ENCODE results near the gene SEMA4D. TPM values are rescaled to one million over a fixed set of nuclear protein-coding genes. Genes with fewer than 3 reads are reported as not detected.
A peak's percentile ranks its signal among the peaks of the same experiment; 100 is the strongest.

The SEMA4D gene
- total RNA-seq, 4 donors from 2014 or later = 23.6 to 77.0 (median 41.3) TPM

- DNase-seq = no peak
- H3K36me3 ChIP-seq = no peaks in the 10 kb centered on the region
- H3K9me3 ChIP-seq = no peaks in the 10 kb centered on the region
- H3K27ac ChIP-seq = peak overlapping the region in 3 of 4 donors; percentile 25 to 94 (median 37)
- intact Hi-C loops (cut with DNase I; ENCODE audit: low total_unique reads) (loop anchor here (10.0 kb wide), 1 partner anchor 611 kb away; no protein-coding TSS in a partner anchor), in situ Hi-C loops (cut with MboI; ENCODE audit: low sequenced_read_pairs in 4 of 4) (no loop called here)
- ATAC-seq = no peak
- TF ChIP-seq POLR2A (IDR thresholded peaks at IDR 0.05) = no peak
- TF ChIP-seq CTCF (IDR thresholded peaks at IDR 0.05 in 4 of 5, conservative IDR thresholded peaks at IDR 0.05 in 1 of 5) = no peak
- peaks cover 43 to 68% of the 10 kb centered on the region in 2 donors for H3K4me1 ChIP-seq
- H3K27me3 ChIP-seq = no peaks in the 10 kb centered on the region
- H3K4me3 ChIP-seq = no peak overlapping the region
These were observed 4.2 kb downstream of the SEMA4D start for GRCh38 chr9:89493671-89494070.

- no peaks in the 10 kb centered on the region for H3K36me3 ChIP-seq
- in situ Hi-C loops (cut with MboI; ENCODE audit: low sequenced_read_pairs in 4 of 4) = no loop called here
- ATAC-seq = no peak
- H3K9me3 ChIP-seq = no peaks in the 10 kb centered on the region
- peak overlapping the region in 3 of 4 donors; percentile 25 to 94 (median 37) for H3K27ac ChIP-seq
- TF ChIP-seq CTCF (IDR thresholded peaks at IDR 0.05 in 4 of 5, conservative IDR thresholded peaks at IDR 0.05 in 1 of 5) (no peak), POLR2A (IDR thresholded peaks at IDR 0.05) (no peak)
- intact Hi-C loops (cut with DNase I; ENCODE audit: low total_unique reads) = loop anchor here (10.0 kb wide), 1 partner anchor 612 kb away; no protein-coding TSS in a partner anchor
- H3K4me1 ChIP-seq = peaks cover 46 to 69% of the 10 kb centered on the region in 2 donors
- no peaks in the 10 kb centered on the region for H3K27me3 ChIP-seq
- DNase-seq = no peak
- H3K4me3 ChIP-seq = no peak overlapping the region
These were observed 4.7 kb downstream of the SEMA4D start for GRCh38 chr9:89493181-89493580.

- H3K9me3 ChIP-seq = no peaks in the 10 kb centered on the region
- no peaks in the 10 kb centered on the region for H3K27me3 ChIP-seq
- no peak overlapping the region for H3K4me3 ChIP-seq
- TF ChIP-seq POLR2A (IDR thresholded peaks at IDR 0.05) (no peak), CTCF (IDR thresholded peaks at IDR 0.05 in 4 of 5, conservative IDR thresholded peaks at IDR 0.05 in 1 of 5) (no peak)
- H3K4me1 ChIP-seq = peaks cover 46 to 74% of the 10 kb centered on the region in 2 donors
- ATAC-seq = no peak
- intact Hi-C loops (cut with DNase I; ENCODE audit: low total_unique reads) (loop anchor here (10.0 kb wide), 1 partner anchor 612 kb away; no protein-coding TSS in a partner anchor), in situ Hi-C loops (cut with MboI; ENCODE audit: low sequenced_read_pairs in 4 of 4) (no loop called here)
- DNase-seq = no peak
- H3K36me3 ChIP-seq = no peaks in the 10 kb centered on the region
- peak overlapping the region in 2 of 4 donors; percentile 25 to 94 for H3K27ac ChIP-seq
These were observed 5.3 kb downstream of the SEMA4D start for GRCh38 chr9:89492586-89492985.

- ATAC-seq = no peak
- Histone ChIP-seq H3K9me3 (no peaks in the 10 kb centered on the region), H3K4me3 (no peak overlapping the region), H3K4me1 (peaks cover 43 to 78% of the 10 kb centered on the region in 2 donors), H3K36me3 (no peaks in the 10 kb centered on the region), H3K27ac (peak overlapping the region in 1 of 4 donors; percentile 94), H3K27me3 (no peaks in the 10 kb centered on the region)
- in situ Hi-C loops (cut with MboI; ENCODE audit: low sequenced_read_pairs in 4 of 4) = no loop called here
- no peak for DNase-seq
- intact Hi-C loops (cut with DNase I; ENCODE audit: low total_unique reads) = loop anchor here (10.0 kb wide), 1 partner anchor 613 kb away; no protein-coding TSS in a partner anchor
- TF ChIP-seq CTCF (IDR thresholded peaks at IDR 0.05 in 4 of 5, conservative IDR thresholded peaks at IDR 0.05 in 1 of 5) (no peak), POLR2A (IDR thresholded peaks at IDR 0.05) (no peak)
These were observed 6.2 kb downstream of the SEMA4D start for GRCh38 chr9:89491694-89492093.

All from gastrocnemius medialis (tissue), 4 donors.